GM23248 (cell line): Measurements from ENCODE around the gene TMEM161A.

Experiments
- EZH2 ChIP-seq: fragments of 200-600 bp; sonication (generic); IDR thresholded peaks from 2 replicates; pipeline ENCODE4 v1.6.1; 2018; ENCODE audit warnings: antibody characterized with exemption, mild to moderate bottlenecking; ENCODE audit not compliant: insufficient read depth, poor library complexity, severe bottlenecking
- EZH2phosphoT487 ChIP-seq: fragments of 200-600 bp; sonication (generic); IDR thresholded peaks from 2 replicates; pipeline ENCODE4 v1.6.1; 2018; ENCODE audit warnings: antibody characterized with exemption, moderate library complexity, mild to moderate bottlenecking, low read depth; ENCODE audit not compliant: insufficient read depth

- TF ChIP-seq EZH2 (no peak), EZH2phosphoT487 (no peak)
These were observed 36.7 kb downstream of the TMEM161A start for GRCh38 chr19:19101540-19101939.
